GM18870 (cell line): ENCODE measurements around the gene STOM.

Experiments
- ATAC-seq: cut with Tn5 transposase; IDR thresholded peaks from one replicate; pipeline ENCODE4 v1.9.1; 2021; ENCODE audit warnings: moderate library complexity; ENCODE audit not compliant: unreplicated experiment

The STOM gene

GRCh38 chr9:121350036-121350435 lies 20.0 kb downstream of the STOM start:
- no peak for ATAC-seq

DNA sequence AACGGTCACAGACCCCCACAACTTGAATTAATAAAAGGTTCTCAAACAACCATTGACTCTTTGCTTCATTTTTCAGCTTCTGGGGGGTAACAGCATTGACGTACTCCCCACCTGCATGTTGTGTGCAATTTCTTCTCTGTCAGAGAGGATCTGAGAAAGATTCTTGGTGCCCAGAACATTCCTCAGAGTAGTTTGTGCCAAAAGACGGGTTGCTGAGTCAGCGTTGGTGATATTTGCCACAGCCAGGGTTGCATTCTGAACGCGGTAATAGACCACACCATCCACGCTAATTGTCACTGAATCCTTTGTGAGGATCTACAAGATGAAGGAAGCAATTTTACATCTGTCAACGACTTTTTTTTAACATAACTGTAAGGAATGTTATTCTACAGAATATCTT lies 21.0 kb downstream of the STOM start:
- ATAC-seq, result no peak

DNA sequence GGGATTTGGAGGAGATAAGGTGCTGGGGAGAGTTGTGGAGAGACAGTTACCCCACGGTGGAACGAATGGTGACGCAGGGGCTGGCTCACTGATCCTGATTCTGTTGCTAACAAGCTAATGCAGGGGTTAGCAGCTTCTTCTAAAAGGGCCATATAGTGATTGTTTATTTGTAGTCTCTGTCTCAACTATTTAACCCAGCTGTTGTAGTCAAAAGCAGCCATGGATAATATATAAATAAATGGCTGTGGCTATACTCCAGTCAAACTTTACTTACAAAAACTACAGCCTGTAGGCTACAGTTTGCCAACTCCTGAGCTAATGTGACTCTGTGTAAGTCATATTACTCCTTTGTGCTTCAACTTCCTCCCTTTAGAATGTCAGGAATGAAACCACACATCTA lies 21.8 kb downstream of the STOM start:
- ATAC-seq, result no peak

GRCh38 chr9:121345070-121345469 lies 25.0 kb downstream of the STOM start:
- no peak for ATAC-seq

DNA sequence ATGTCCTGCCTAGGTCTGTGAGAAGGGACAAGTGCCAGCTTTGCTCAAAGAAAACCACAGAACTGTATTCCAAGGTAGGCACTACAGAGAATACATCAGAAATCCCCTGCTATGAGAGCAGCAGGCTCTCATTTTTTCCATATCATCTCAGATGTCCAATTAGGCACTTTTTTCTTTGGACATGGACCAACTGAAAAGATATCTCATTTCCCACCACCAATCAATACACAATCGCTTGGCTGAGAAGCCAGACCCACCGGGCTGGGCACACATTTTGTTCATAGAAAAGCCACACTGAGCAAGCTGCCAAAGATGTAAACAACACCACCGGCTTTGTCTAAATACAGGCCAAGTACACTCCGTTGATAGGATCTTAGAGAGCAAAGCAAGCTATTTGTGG lies 25.9 kb downstream of the STOM start:
- ATAC-seq, result no peak

- peak; percentile 72 for ATAC-seq
These were observed 29.2 kb downstream of the STOM start for GRCh38 chr9:121340676-121341392.

DNA sequence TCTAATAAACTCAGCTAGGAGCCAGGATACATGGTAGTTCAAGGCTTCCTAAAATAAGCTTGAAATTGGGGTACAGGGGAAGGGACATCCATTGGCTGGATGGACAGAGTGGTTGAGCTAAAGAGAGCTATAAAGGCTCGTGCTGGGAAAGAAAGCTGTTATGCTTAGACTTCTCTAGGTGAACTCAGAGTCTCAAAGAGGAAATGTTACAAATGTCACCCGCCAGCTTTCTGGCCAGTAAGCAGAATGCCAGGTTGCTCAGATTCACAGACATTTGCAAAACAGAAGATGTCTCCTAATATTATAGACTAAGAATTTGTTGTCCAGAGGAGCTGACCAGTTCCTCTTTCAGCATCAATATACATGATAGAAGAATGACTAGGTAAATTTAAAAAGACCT lies 30.6 kb downstream of the STOM start:
- no peak for ATAC-seq

DNA sequence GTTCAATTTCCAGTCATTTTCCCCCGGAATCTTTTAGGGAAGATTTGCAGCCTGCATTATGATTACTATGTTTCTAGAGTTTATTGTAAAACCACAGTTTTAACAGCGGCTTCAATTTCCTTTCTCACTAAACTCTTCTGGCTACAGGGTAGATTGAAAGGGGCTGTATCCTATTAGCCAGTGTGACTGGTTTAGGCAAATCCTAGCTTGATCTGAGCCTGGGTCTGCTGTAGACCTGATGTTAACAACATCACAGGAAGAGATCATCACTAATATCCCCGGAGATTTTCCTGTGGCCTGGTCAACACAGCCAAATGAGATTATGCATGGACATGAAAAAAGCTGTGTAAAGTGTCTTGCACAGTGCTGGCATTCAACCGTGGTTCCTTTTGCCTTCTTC lies 33.4 kb downstream of the STOM start:
- no peak for ATAC-seq

DNA sequence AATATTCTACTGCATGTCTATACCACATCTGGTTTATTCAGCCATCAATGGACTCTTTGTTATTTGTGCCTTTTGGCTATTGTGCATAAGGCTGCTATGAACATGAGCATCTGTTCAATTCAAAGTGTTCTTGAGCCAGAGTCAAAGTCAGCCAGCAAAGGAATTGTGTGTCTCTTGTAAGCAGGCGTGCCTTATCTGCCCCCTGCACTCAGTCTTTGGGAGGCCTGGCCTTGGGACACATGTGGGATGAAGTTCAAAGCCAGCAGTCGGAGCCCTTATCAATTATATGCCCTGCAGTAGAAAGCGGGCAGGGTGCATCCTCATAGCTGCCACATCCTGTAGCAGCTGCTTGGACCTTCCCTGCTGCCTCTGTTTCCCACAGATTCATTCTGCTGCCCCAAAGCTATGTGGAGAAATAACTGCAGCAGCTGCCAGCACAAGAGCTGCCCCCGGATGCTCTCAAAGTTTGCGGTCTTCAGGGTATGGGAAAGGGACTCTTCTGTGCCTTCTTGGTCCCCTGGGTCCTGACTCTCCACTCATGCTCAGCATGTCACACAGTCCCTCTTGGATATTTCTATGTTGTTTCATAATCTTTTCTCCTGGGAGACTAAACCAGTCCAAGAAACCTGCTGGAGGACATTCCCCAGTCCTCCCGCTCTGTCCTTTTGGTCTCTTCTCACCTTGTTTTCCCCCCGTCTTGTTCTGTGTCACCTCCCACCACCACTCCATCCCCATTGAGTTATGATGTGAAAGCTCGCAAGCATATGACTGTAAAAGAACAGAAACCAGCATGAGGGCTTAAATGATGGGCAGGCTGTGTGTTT lies 35.9 kb downstream of the STOM start:
- no peak for ATAC-seq

- no peak for ATAC-seq
These were observed 37.9 kb downstream of the STOM start for GRCh38 chr9:121331992-121332685.

DNA sequence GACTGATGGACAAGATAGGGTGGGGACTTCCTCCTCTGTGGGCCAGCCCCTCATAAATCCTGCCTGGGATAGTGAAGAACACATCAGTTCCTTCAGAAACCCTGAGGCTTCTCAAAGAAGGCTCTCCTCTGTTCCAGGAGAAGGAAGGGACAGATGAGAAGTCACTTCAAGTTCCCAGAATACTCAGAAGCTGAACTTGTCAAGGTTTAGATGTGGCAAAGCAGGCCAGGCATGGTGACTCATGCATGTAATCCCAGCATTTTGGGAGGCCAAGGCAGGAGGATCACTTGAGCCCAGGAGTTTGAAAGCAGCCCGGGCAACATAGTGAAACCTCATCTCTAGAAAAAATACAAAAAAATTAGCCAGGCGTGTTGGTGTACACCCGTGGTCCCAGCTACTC lies 38.5 kb downstream of the STOM start:
- ATAC-seq, result no peak

DNA sequence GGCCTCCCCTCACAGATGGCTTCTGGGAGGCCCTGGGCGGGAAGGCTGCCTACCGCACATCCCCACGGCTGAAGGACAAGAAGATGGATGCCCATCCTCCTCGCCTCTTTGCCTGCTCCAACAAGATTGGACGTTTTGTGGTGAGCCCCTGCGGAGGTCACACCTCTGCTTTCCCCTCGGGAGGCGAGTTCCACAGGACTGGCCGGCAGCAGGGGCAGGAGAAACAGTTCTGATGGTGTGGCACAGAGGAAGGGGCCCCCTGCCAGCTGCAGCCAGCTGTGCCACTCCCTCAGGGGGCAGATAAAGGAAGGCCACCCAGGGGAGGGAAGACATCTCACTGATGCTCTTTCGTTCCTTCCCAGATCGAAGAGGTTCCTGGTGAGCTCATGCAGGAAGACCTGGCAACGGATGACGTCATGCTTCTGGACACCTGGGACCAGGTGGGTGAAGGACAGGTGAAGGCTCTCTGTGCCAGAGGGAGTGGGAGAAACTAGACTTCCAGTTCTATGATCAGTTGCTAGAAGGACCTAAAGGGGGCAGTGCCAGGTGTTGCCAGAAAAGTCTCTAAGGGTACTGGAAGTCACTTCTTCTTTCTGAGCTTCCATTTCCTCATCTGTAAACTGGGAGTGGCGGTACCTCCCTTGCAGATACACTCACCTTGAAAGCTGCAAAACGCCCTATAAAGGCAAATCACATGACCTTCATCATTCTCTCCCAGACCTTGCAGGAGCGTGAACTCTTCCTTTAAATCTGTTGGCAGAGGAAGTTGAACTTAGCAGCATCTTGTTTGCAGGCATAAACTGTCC lies 41.0 kb downstream of the STOM start:
- ATAC-seq, result no peak

- ATAC-seq, result no peak
These were observed 41.6 kb downstream of the STOM start for GRCh38 chr9:121328476-121328875.

DNA sequence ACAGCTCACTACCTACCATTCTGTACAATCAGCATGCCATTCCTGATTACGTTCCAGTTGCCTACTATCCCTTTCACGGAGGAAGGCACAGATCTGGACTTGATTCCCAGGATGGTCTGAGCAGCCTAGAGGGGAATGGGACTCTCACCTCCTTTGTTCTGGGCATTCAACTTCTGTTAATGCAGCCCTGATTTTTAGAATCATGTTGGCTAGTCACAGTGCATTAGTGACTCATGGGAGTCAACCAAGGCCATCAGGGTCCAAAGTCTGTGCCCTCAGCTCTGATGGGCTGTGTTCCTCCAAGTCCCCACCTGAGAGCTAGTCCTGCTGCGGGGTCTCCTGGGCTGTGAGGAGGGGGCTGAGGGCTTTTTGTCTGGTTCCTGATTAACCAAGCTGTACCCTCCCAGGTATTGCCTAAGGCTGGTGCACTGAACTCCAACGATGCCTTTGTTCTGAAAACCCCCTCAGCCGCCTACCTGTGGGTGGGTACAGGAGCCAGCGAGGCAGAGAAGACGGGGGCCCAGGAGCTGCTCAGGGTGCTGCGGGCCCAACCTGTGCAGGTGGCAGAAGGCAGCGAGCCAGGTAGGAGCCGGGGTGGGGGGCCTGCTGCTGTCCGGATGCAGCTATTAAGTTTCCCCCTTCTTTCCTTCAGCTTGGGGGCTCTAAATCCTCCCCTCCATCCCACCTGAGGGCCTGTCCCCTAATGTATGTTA lies 43.0 kb downstream of the STOM start:
- no peak for ATAC-seq

- no peak for ATAC-seq
These were observed 43.8 kb downstream of the STOM start for GRCh38 chr9:121326130-121326838.

DNA sequence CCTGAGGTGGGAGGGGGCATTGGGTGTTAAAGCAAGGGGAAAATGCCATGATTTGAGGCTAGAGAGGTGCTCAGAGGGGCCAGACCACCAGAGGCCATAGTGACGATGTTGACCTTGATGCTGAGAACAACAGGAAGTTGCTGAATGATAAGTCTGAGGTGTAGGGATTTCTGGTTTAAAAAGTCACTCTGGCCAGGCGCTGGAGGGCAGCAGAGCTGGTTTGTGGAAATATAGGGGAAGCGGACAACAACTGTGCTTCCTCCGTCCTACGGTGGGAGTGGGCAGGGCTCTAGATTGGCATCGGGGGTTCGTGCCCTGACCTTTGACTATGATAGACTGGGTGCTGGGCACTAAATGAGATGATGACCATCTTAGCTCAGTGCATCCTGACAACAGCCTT lies 44.7 kb downstream of the STOM start:
- no peak for ATAC-seq

DNA sequence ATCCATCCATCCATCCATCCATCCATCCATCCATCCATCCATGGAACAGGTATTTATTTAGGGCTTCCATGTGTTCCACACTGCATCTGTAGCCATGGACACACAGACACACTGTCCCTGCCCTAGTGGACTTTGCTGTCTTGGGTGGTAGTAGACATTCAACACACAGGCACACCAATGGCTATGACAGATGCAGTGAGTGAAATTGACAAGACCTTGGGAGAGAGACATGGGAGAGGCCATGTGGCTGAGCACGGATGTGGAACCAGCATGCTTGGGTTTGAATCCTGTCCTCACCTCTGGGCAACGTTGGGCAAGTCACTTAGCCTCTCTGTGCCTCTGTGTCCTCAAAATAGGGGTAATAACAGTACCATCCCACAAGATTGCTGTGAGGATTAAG lies 45.3 kb downstream of the STOM start:
- no peak for ATAC-seq

DNA sequence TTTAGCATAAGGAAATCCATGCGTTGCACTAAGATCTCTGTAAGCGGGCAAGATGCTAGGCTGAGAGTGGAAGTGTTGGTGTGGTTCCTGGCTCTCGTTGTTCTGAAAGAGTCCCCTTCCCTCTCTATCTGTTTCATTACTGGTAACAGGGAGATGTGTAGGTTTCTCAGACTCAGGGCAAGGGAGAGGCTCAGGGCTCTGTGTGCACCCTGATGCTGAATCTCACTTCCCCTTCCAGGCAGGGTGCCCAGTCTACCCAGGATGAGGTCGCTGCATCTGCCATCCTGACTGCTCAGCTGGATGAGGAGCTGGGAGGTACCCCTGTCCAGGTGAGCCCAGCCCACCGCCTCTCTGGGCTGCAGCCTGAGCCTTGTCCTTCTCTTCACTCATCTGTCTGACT lies 45.7 kb downstream of the STOM start:
- no peak for ATAC-seq

DNA sequence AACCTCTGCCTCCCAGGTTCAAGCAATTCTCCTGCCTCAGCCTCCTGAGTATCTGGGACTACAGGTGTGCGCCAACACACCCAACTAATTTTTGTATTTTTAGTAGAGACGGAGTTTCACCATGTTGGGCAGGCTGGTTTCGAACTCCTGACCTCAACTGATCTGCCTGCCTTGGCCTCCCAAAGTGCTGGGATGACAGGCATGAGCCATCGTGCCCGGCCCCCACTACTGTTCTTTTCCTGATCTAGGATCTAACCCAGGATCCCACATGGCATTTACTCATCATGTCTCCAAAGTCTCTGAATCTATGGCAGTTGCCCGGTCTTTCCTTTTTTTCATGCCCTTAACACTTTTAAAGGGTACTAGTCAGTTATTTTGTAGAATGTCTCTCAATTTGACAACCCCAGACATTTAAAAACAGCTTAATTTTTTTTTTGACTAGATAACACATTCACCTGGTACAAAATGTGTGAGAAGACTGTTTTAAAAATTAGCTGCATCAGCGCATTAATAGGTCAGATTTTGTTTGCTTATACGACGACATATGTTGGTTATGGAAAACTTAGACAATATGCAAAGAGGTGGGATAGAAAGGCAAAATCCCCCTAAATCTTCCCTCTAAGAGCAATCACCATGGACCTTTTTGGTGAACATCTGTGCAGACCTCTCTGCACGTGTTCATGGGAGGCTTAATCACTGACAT lies 46.5 kb downstream of the STOM start:
- ATAC-seq, result no peak
